SH-SY5Y (cell line): ENCODE results near the gene TRIM47.

Experiments
- GATA2 ChIP-seq: IDR thresholded peaks from 2 replicates; pipeline ENCODE4 v1.6.1; 2011; ENCODE audit warnings: mild to moderate bottlenecking, low read depth, low read length
- GATA3 ChIP-seq: IDR thresholded peaks from 2 replicates; pipeline ENCODE4 v1.6.1; 2011; ENCODE audit warnings: low read depth, mild to moderate bottlenecking, low read length, moderate library complexity

GRCh38 chr17:75895370-75896155, 17.2 kb upstream of the TRIM47 start:
- TF ChIP-seq GATA2: no peak
- TF ChIP-seq GATA3: no peak
